Astrocyte (in vitro differentiated cells and primary cell): ENCODE data around the gene PHC2.

Experiments
- CTCF ChIP-seq: IDR thresholded peaks from 2 replicates; pipeline ENCODE4 v1.5.1; 2011; ENCODE audit warnings: low read depth, mild to moderate bottlenecking, inconsistent platforms, low read length, moderate library complexity; ENCODE audit not compliant: insufficient read depth
- EZH2 ChIP-seq: IDR thresholded peaks from 2 replicates; pipeline ENCODE4 v1.6.1; 2012; ENCODE audit warnings: mild to moderate bottlenecking, low read length, inconsistent platforms; ENCODE audit not compliant: insufficient read depth

GRCh38 chr1:33323663-33324477 lies 107.0 kb downstream of the PHC2 start:
- no peak for TF ChIP-seq CTCF
- TF ChIP-seq EZH2 = no peak
